Calu3 (cell line): ENCODE results near the gene GABRB3. TPM values are rescaled to one million over a fixed set of nuclear protein-coding genes. Genes with fewer than 3 reads are reported as not detected.

Experiments used
- BruUV-seq: library from RNA; stranded (reverse); fragments of 400-500 nt; replicated peaks from 2 replicates; lab custom pipeline; 2021; lab: Mats Ljungman, UMichigan
- CTCF ChIA-PET: fragments of 300-600 bp; sonication (Branson Sonifier 250); formaldehyde crosslinking; loops from one replicate; lab custom pipeline; 2022; ENCODE audit warnings: antibody characterized with exemption; lab: Charles Lee
- DNase-seq: peaks from one replicate; pipeline ENCODE4 v3.0.0; 2022
- H3K27ac Mint-ChIP-seq: one replicate; pipeline ENCODE4 v1.8.0; 2022; ENCODE audit warnings: mixed read lengths; ENCODE audit not compliant: unreplicated experiment
- H3K27me3 Mint-ChIP-seq: one replicate; pipeline ENCODE4 v1.8.0; 2022; ENCODE audit warnings: mixed read lengths; ENCODE audit not compliant: unreplicated experiment
- H3K36me3 Mint-ChIP-seq: one replicate; pipeline ENCODE4 v1.8.0; 2022; ENCODE audit warnings: mild to moderate bottlenecking, moderate library complexity, mixed read lengths; ENCODE audit not compliant: insufficient read depth, unreplicated experiment
- H3K4me1 Mint-ChIP-seq: one replicate; pipeline ENCODE4 v1.8.0; 2022; ENCODE audit warnings: mild to moderate bottlenecking, low read depth, mixed read lengths; ENCODE audit not compliant: unreplicated experiment
- H3K4me3 Mint-ChIP-seq: one replicate; pipeline ENCODE4 v1.8.0; 2022; ENCODE audit warnings: mild to moderate bottlenecking, low read depth, moderate library complexity, mixed read lengths; ENCODE audit not compliant: unreplicated experiment
- H3K9me3 Mint-ChIP-seq: one replicate; pipeline ENCODE4 v1.8.0; 2022; ENCODE audit warnings: low read depth, mixed read lengths; ENCODE audit not compliant: unreplicated experiment
- CTCF ChIP-seq: fragments of 200-600 bp; IDR thresholded peaks from one replicate; pipeline ENCODE4 v1.8.0; 2022; ENCODE audit warnings: antibody characterized with exemption; ENCODE audit not compliant: unreplicated experiment
- intact Hi-C: fragments of 100-400 bp; cut with micrococcal nuclease; formaldehyde crosslinking; loops from one replicate; pipeline ENCODE4 v1.10.0; 2022; ENCODE audit not compliant: unreplicated experiment
- total RNA-seq: library from RNA; stranded (reverse); gene quantifications from 2 replicates; pipeline ENCODE4 v1.2.3, GENCODE V29; 2022

GABRB3 gene
- total RNA-seq, 1 experiment from 2014 or later, result not detected

- BruUV-seq, result no TSS peak
- no peak for TF ChIP-seq CTCF
- Mint-ChIP-seq H3K4me3 (no peak overlapping the region), H3K27ac (no peak overlapping the region), H3K4me1 (no peaks in the 10 kb centered on the region), H3K9me3 (peaks cover 3% of the 10 kb centered on the region), H3K36me3 (no peaks in the 10 kb centered on the region), H3K27me3 (no peaks in the 10 kb centered on the region)
- DNase-seq, result no peak
- intact Hi-C loops, result no loop called here
- CTCF ChIA-PET, result no interaction called here
These were observed 32.6 kb upstream of the GABRB3 start for GRCh38 chr15:26805470-26805869.

GRCh38 chr15:26804063-26804804, 31.4 kb upstream of the GABRB3 start:
- intact Hi-C loops, result no loop called here
- TF ChIP-seq CTCF, result no peak
- Mint-ChIP-seq H3K9me3 (peaks cover 3% of the 10 kb centered on the region), H3K27me3 (no peaks in the 10 kb centered on the region), H3K4me3 (no peak overlapping the region), H3K27ac (no peak overlapping the region), H3K4me1 (no peaks in the 10 kb centered on the region), H3K36me3 (no peaks in the 10 kb centered on the region)
- no peak for DNase-seq
- BruUV-seq, result no TSS peak
- CTCF ChIA-PET, result no interaction called here

GRCh38 chr15:26790118-26790517, 17.3 kb upstream of the GABRB3 start:
- Mint-ChIP-seq H3K36me3 (no peaks in the 10 kb centered on the region), H3K9me3 (no peaks in the 10 kb centered on the region), H3K27ac (no peak overlapping the region), H3K27me3 (no peaks in the 10 kb centered on the region), H3K4me3 (no peak overlapping the region), H3K4me1 (no peaks in the 10 kb centered on the region)
- DNase-seq, result no peak
- CTCF ChIA-PET, result no interaction called here
- TF ChIP-seq CTCF, result no peak
- intact Hi-C loops, result no loop called here
- no TSS peak for BruUV-seq

- BruUV-seq, result no TSS peak
- no peak for TF ChIP-seq CTCF
- peaks cover 2% of the 10 kb centered on the region for H3K9me3 Mint-ChIP-seq
- DNase-seq, result no peak
- no peaks in the 10 kb centered on the region for H3K36me3 Mint-ChIP-seq
- no peak overlapping the region for H3K27ac Mint-ChIP-seq
- H3K27me3 Mint-ChIP-seq, result no peaks in the 10 kb centered on the region
- intact Hi-C loops, result no loop called here
- no peaks in the 10 kb centered on the region for H3K4me1 Mint-ChIP-seq
- CTCF ChIA-PET, result no interaction called here
- H3K4me3 Mint-ChIP-seq, result no peak overlapping the region
These were observed 8.9 kb upstream of the GABRB3 start for GRCh38 chr15:26781816-26782215.
